Psoas muscle (tissue), 8 donors: ENCODE data around the gene ENTPD6. TPM values are rescaled to one million over a fixed set of nuclear protein-coding genes. Genes with fewer than 3 reads are reported as not detected.

Source experiments
- ATAC-seq, 4 donors: fragments of 200-7000 bp; cut with Tn5 transposase; one replicate each; pipeline ENCODE4 v1.9.1; 2020; ENCODE audit warnings: moderate library complexity in 3 of 4, mild to moderate bottlenecking in 2 of 4
- DNase-seq, 2 donors: peaks; one replicate each; pipeline ENCODE4 v3.0.0-alpha.2; 2020
- H3K27ac ChIP-seq: fragments of 200-600 bp; one replicate; pipeline ENCODE4 v1.8.0; 2022
- H3K27me3 ChIP-seq, 3 donors: fragments of 200-600 bp in 1 of 3; one replicate each; pipeline versions ENCODE4 v1.6.1 to v1.8.0; 2013 to 2022; ENCODE audit warnings: low read length in 2 of 3, mild to moderate bottlenecking in 2 of 3, moderate library complexity in 1 of 3; ENCODE audit not compliant: insufficient read depth in 3 of 3
- H3K36me3 ChIP-seq, 2 donors: fragments of 200-600 bp in 1 of 2; one replicate each; pipeline versions ENCODE4 v1.6.1 to v1.8.0; 2013 to 2022; ENCODE audit warnings: low read depth in 1 of 2, mild to moderate bottlenecking in 1 of 2, moderate library complexity in 1 of 2; ENCODE audit not compliant: insufficient read depth in 1 of 2
- H3K4me1 ChIP-seq: fragments of 200-600 bp; one replicate; pipeline ENCODE4 v1.8.0; 2022
- H3K4me3 ChIP-seq: fragments of 200-600 bp; one replicate; pipeline ENCODE4 v1.8.0; 2022; ENCODE audit warnings: mild to moderate bottlenecking
- H3K9me3 ChIP-seq: fragments of 200-600 bp; one replicate; pipeline ENCODE4 v1.8.0; 2022
- CTCF ChIP-seq: fragments of 200-600 bp; IDR thresholded peaks from one replicate; pipeline ENCODE4 v1.8.0; 2022; ENCODE audit warnings: antibody characterized with exemption
- WGBS, 3 donors: extraction: QIAGEN DNeasy Blood & Tissue Kit; methylation state at CpG; one replicate each; pipeline versions ENCODE4 v1.1.6 to v1.1.7; 2013; 5-methylcytosine and 5-hydroxymethylcytosine counted together
- intact Hi-C, 2 donors: fragments of 100-400 bp; cut with DNase I; formaldehyde crosslinking; loops; one replicate each; pipeline versions ENCODE4 v1.11.0 to v1.14.2; 2022
- polyA plus RNA-seq, 3 donors: library from polyadenylated mRNA; stranded (reverse); fragments of 200-250 nt; gene quantifications; one replicate each; pipeline ENCODE4 v1.2.3, GENCODE V29; 2013
- total RNA-seq, 4 donors: library from RNA; stranded (reverse); fragmentation: NEBNext Ultra II Directional in 2 of 4; extraction: Animal tissue kit (Norgen Biotek cat#: 25700) in 2 of 4; gene quantifications; one replicate each; pipeline versions ENCODE4 v1.2.1 to v1.2.4, GENCODE V29; 2021 to 2023
- donor health status: healthy with polysubstance abuse.
- donor health status: DM: no; HTN: no; CAD: no; lungs with moderate emphysema.
- donor health status: Bipolar disorder and iron deficiency.
- donor health status: healthy.
- donor health status: DM: yes; HTN: yes; CAD: no.
- donor health status: DM: no; HTN: no; CAD: no.
- donor health status: DM: no; HTN: no; CAD: no.
- donor health status: DM: yes; HTN: yes; CAD: no.

ENTPD6 gene
- total and polyA plus RNA-seq, 7 donors: 28.7 to 65.3 (median 38.9) TPM

- intact Hi-C loops: no loop called here
- Histone ChIP-seq H3K4me3 (no peak overlapping the region), H3K27me3 (no peaks in the 10 kb centered on the region), H3K36me3 (peaks cover 6 to 76% of the 10 kb centered on the region in 2 donors), H3K27ac (no peak overlapping the region), H3K9me3 (no peaks in the 10 kb centered on the region), H3K4me1 (peaks cover 10% of the 10 kb centered on the region)
- ATAC-seq: no peak
- no peak for DNase-seq
- 94 to 96% (median 95%) methylated on average over 21 of the region's 21 CpGs for WGBS, 3 donors
- no peak for TF ChIP-seq CTCF
Measured at GRCh38 chr20:25217161-25218108, 21.9 kb downstream of the ENTPD6 start.

GRCh38 chr20:25218109-25218486 is 22.6 kb downstream of the ENTPD6 start:
- 92% methylated on average over 8 of the region's 8 CpGs for WGBS, 3 donors
- Histone ChIP-seq H3K4me3 (no peak overlapping the region), H3K27ac (no peak overlapping the region), H3K36me3 (peaks cover 6 to 70% of the 10 kb centered on the region in 2 donors), H3K9me3 (no peaks in the 10 kb centered on the region), H3K27me3 (no peaks in the 10 kb centered on the region), H3K4me1 (peaks cover 10% of the 10 kb centered on the region)
- intact Hi-C loops: no loop called here
- TF ChIP-seq CTCF: no peak
- no peak for DNase-seq
- ATAC-seq: no peak

GRCh38 chr20:25218492-25218891 is 23.0 kb downstream of the ENTPD6 start:
- Histone ChIP-seq H3K4me1 (peaks cover 10% of the 10 kb centered on the region), H3K4me3 (no peak overlapping the region), H3K27me3 (no peaks in the 10 kb centered on the region), H3K27ac (no peak overlapping the region), H3K36me3 (peaks cover 6 to 66% of the 10 kb centered on the region in 2 donors), H3K9me3 (no peaks in the 10 kb centered on the region)
- no peak for DNase-seq
- WGBS, 3 donors: 86 to 93% (median 91%) methylated on average over 12 of the region's 12 CpGs
- no peak for ATAC-seq
- no peak for TF ChIP-seq CTCF
- intact Hi-C loops: no loop called here

- Histone ChIP-seq H3K9me3 (no peaks in the 10 kb centered on the region), H3K36me3 (peaks cover 6 to 64% of the 10 kb centered on the region in 2 donors), H3K4me3 (no peak overlapping the region), H3K27ac (no peak overlapping the region), H3K27me3 (no peaks in the 10 kb centered on the region), H3K4me1 (peaks cover 10% of the 10 kb centered on the region)
- WGBS, 3 donors: 96 to 99% (median 97%) methylated on average over 7 of the region's 7 CpGs
- intact Hi-C loops: no loop called here
- no peak for DNase-seq
- ATAC-seq: no peak
- TF ChIP-seq CTCF: no peak
Measured at GRCh38 chr20:25219365-25219764, 23.9 kb downstream of the ENTPD6 start.
